SK-N-SH treated with all-trans-retinoic acid at 6 μM for 48 hours (cell line): ENCODE results near the gene MCM9.

ENCODE experiments used
- ARNTL ChIP-seq: fragments of 450-650 bp; formaldehyde crosslinking; IDR thresholded peaks from 2 replicates; pipeline ENCODE4 v1.5.0; 2020; ENCODE audit warnings: low read depth, mild to moderate bottlenecking, moderate library complexity, borderline replicate concordance
- BACH2 ChIP-seq: fragments of 250-450 bp; sonication (Bioruptor Pico); IDR thresholded peaks from 2 replicates; pipeline ENCODE4 v1.9.0; 2021; ENCODE audit warnings: mild to moderate bottlenecking, borderline replicate concordance
- SNAI2 ChIP-seq: fragments of 250-450 bp; sonication (Bioruptor Pico); IDR thresholded peaks from 2 replicates; pipeline ENCODE4 v1.5.0; 2020; ENCODE audit warnings: mild to moderate bottlenecking, moderate library complexity
- TOX ChIP-seq: fragments of 250-450 bp; sonication (Bioruptor Pico); IDR thresholded peaks from 2 replicates; pipeline ENCODE4 v1.8.0; 2021; ENCODE audit warnings: mild to moderate bottlenecking, moderate library complexity, borderline replicate concordance
- ZFP30 ChIP-seq: fragments of 450-650 bp; formaldehyde crosslinking; IDR thresholded peaks from 2 replicates; pipeline ENCODE4 v1.5.0; 2022; ENCODE audit warnings: mild to moderate bottlenecking, moderate library complexity
- TF ChIP-seq, protein P1 (sequence below): fragments of 250-450 bp; sonication (Bioruptor Pico); IDR thresholded peaks from 2 replicates; pipeline ENCODE4 v1.8.0; 2020; ENCODE audit warnings: mild to moderate bottlenecking, moderate library complexity, borderline replicate concordance

GRCh38 chr6:118953391-118953790, 18.4 kb upstream of the MCM9 start:
- TF ChIP-seq TOX (CRISPR knock-in tag) (no peak), SNAI2 (CRISPR knock-in tag) (no peak), ZFP30 (CRISPR knock-in tag) (no peak), BACH2 (CRISPR knock-in tag) (no peak), ARNTL (CRISPR knock-in tag) (no peak)
- TF ChIP-seq, protein P1, sequence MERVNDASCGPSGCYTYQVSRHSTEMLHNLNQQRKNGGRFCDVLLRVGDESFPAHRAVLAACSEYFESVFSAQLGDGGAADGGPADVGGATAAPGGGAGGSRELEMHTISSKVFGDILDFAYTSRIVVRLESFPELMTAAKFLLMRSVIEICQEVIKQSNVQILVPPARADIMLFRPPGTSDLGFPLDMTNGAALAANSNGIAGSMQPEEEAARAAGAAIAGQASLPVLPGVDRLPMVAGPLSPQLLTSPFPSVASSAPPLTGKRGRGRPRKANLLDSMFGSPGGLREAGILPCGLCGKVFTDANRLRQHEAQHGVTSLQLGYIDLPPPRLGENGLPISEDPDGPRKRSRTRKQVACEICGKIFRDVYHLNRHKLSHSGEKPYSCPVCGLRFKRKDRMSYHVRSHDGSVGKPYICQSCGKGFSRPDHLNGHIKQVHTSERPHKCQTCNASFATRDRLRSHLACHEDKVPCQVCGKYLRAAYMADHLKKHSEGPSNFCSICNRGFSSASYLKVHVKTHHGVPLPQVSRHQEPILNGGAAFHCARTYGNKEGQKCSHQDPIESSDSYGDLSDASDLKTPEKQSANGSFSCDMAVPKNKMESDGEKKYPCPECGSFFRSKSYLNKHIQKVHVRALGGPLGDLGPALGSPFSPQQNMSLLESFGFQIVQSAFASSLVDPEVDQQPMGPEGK (CRISPR knock-in tag): no peak
